ENCODE results near the gene ZNG1F.
"Not testable (repeated sequence)": the region's sequence is repeated elsewhere in the genome, so short reads cannot be mapped to it uniquely, and the experiment has no call there.

The ZNG1F gene

GRCh38 chr9:41090386-41090785 is 98.7 kb downstream of the ZNG1F start:
- H4K20me1 ChIP-seq (ENCODE audit: insufficient read depth, low read length); H3F3A ChIP-seq (ENCODE audit: insufficient read depth, low read length); H2AFZ ChIP-seq (ENCODE audit: low read length); H3K4me3 ChIP-seq (ENCODE audit: low read depth, low read length, poor library complexity, severe bottlenecking); H3K4me2 ChIP-seq (ENCODE audit: low read length); H3K79me2 ChIP-seq (ENCODE audit: insufficient read depth, low read length); H3K27ac ChIP-seq (ENCODE audit: low read depth, low read length, poor library complexity, severe bottlenecking); H3K27me3 ChIP-seq (ENCODE audit: insufficient read depth, low read length); H3K4me1 ChIP-seq (ENCODE audit: insufficient read depth, low read length, severe bottlenecking); H3K9ac ChIP-seq (ENCODE audit: low read length); H3K9me3 ChIP-seq (ENCODE audit: low read length); H3K36me3 ChIP-seq (ENCODE audit: insufficient read depth, low read length); H3K9me2 ChIP-seq (ENCODE audit: low read depth, low read length): not testable (repeated sequence)

- not testable (repeated sequence) for H3K36me3 ChIP-seq (ENCODE audit: insufficient read depth, low read length); H3K79me2 ChIP-seq (ENCODE audit: insufficient read depth, low read length); H3K4me1 ChIP-seq (ENCODE audit: insufficient read depth, low read length, severe bottlenecking); H3K9me3 ChIP-seq (ENCODE audit: low read length); H4K20me1 ChIP-seq (ENCODE audit: insufficient read depth, low read length); H3K9me2 ChIP-seq (ENCODE audit: low read depth, low read length); H3K27ac ChIP-seq (ENCODE audit: low read depth, low read length, poor library complexity, severe bottlenecking); H3K9ac ChIP-seq (ENCODE audit: low read length); H3K4me3 ChIP-seq (ENCODE audit: low read depth, low read length, poor library complexity, severe bottlenecking); H3K4me2 ChIP-seq (ENCODE audit: low read length); H3F3A ChIP-seq (ENCODE audit: insufficient read depth, low read length); H2AFZ ChIP-seq (ENCODE audit: low read length); H3K27me3 ChIP-seq (ENCODE audit: insufficient read depth, low read length)
Measured at GRCh38 chr9:41088450-41089059, 100.6 kb downstream of the ZNG1F start.

- not testable (repeated sequence) for H4K20me1 ChIP-seq (ENCODE audit: insufficient read depth, low read length); H3K9ac ChIP-seq (ENCODE audit: low read length); H3K9me3 ChIP-seq (ENCODE audit: low read length); H3K36me3 ChIP-seq (ENCODE audit: insufficient read depth, low read length); H2AFZ ChIP-seq (ENCODE audit: low read length); H3K27ac ChIP-seq (ENCODE audit: low read depth, low read length, poor library complexity, severe bottlenecking); H3K27me3 ChIP-seq (ENCODE audit: insufficient read depth, low read length); H3K4me1 ChIP-seq (ENCODE audit: insufficient read depth, low read length, severe bottlenecking); H3K79me2 ChIP-seq (ENCODE audit: insufficient read depth, low read length); H3F3A ChIP-seq (ENCODE audit: insufficient read depth, low read length); H3K4me2 ChIP-seq (ENCODE audit: low read length); H3K9me2 ChIP-seq (ENCODE audit: low read depth, low read length); H3K4me3 ChIP-seq (ENCODE audit: low read depth, low read length, poor library complexity, severe bottlenecking)
Measured at GRCh38 chr9:41087929-41088328, 101.2 kb downstream of the ZNG1F start.

- not testable (repeated sequence) for H3K9me3 ChIP-seq (ENCODE audit: low read length); H3K27me3 ChIP-seq (ENCODE audit: insufficient read depth, low read length); H3K9ac ChIP-seq (ENCODE audit: low read length); H3K79me2 ChIP-seq (ENCODE audit: insufficient read depth, low read length); H4K20me1 ChIP-seq (ENCODE audit: insufficient read depth, low read length); H3K4me3 ChIP-seq (ENCODE audit: low read depth, low read length, poor library complexity, severe bottlenecking); H3K4me1 ChIP-seq (ENCODE audit: insufficient read depth, low read length, severe bottlenecking); H2AFZ ChIP-seq (ENCODE audit: low read length); H3K27ac ChIP-seq (ENCODE audit: low read depth, low read length, poor library complexity, severe bottlenecking); H3F3A ChIP-seq (ENCODE audit: insufficient read depth, low read length); H3K4me2 ChIP-seq (ENCODE audit: low read length); H3K9me2 ChIP-seq (ENCODE audit: low read depth, low read length); H3K36me3 ChIP-seq (ENCODE audit: insufficient read depth, low read length)
Measured at GRCh38 chr9:41087157-41087780, 101.8 kb downstream of the ZNG1F start.

- not testable (repeated sequence) for H3K4me2 ChIP-seq (ENCODE audit: low read length); H3K4me3 ChIP-seq (ENCODE audit: low read depth, low read length, poor library complexity, severe bottlenecking); H2AFZ ChIP-seq (ENCODE audit: low read length); H3K79me2 ChIP-seq (ENCODE audit: insufficient read depth, low read length); H3K9me3 ChIP-seq (ENCODE audit: low read length); H3K4me1 ChIP-seq (ENCODE audit: insufficient read depth, low read length, severe bottlenecking); H3K27ac ChIP-seq (ENCODE audit: low read depth, low read length, poor library complexity, severe bottlenecking); H4K20me1 ChIP-seq (ENCODE audit: insufficient read depth, low read length); H3K9me2 ChIP-seq (ENCODE audit: low read depth, low read length); H3K9ac ChIP-seq (ENCODE audit: low read length); H3K27me3 ChIP-seq (ENCODE audit: insufficient read depth, low read length); H3F3A ChIP-seq (ENCODE audit: insufficient read depth, low read length); H3K36me3 ChIP-seq (ENCODE audit: insufficient read depth, low read length)
Measured at GRCh38 chr9:41086685-41087084, 102.4 kb downstream of the ZNG1F start.

- not testable (repeated sequence) for H3K79me2 ChIP-seq (ENCODE audit: insufficient read depth, low read length); H3K4me2 ChIP-seq (ENCODE audit: low read length); H3K27ac ChIP-seq (ENCODE audit: low read depth, low read length, poor library complexity, severe bottlenecking); H3K9me2 ChIP-seq (ENCODE audit: low read depth, low read length); H4K20me1 ChIP-seq (ENCODE audit: insufficient read depth, low read length); H3K27me3 ChIP-seq (ENCODE audit: insufficient read depth, low read length); H3K4me1 ChIP-seq (ENCODE audit: insufficient read depth, low read length, severe bottlenecking); H2AFZ ChIP-seq (ENCODE audit: low read length); H3K36me3 ChIP-seq (ENCODE audit: insufficient read depth, low read length); H3K9ac ChIP-seq (ENCODE audit: low read length); H3F3A ChIP-seq (ENCODE audit: insufficient read depth, low read length); H3K9me3 ChIP-seq (ENCODE audit: low read length); H3K4me3 ChIP-seq (ENCODE audit: low read depth, low read length, poor library complexity, severe bottlenecking)
Measured at GRCh38 chr9:41086215-41086614, 102.9 kb downstream of the ZNG1F start.

GRCh38 chr9:41082358-41082757 is 106.8 kb downstream of the ZNG1F start:
- not testable (repeated sequence) for H3K27ac ChIP-seq (ENCODE audit: low read depth, low read length, poor library complexity, severe bottlenecking); H3K9me3 ChIP-seq (ENCODE audit: low read length); H2AFZ ChIP-seq (ENCODE audit: low read length); H3K4me1 ChIP-seq (ENCODE audit: insufficient read depth, low read length, severe bottlenecking); H3K4me3 ChIP-seq (ENCODE audit: low read depth, low read length, poor library complexity, severe bottlenecking); H3K79me2 ChIP-seq (ENCODE audit: insufficient read depth, low read length); H3K4me2 ChIP-seq (ENCODE audit: low read length); H3F3A ChIP-seq (ENCODE audit: insufficient read depth, low read length); H4K20me1 ChIP-seq (ENCODE audit: insufficient read depth, low read length); H3K36me3 ChIP-seq (ENCODE audit: insufficient read depth, low read length); H3K27me3 ChIP-seq (ENCODE audit: insufficient read depth, low read length); H3K9me2 ChIP-seq (ENCODE audit: low read depth, low read length); H3K9ac ChIP-seq (ENCODE audit: low read length)
